ENCODE results near the gene SLC22A14. TPM values are rescaled to one million over a fixed set of nuclear protein-coding genes. Genes with fewer than 3 reads are reported as not detected.

Gene SLC22A14
- total and polyA plus RNA-seq, 2 donors (not counting 3 experiments of a cell fraction or from before 2014, with no cell fraction given), result not detected

DNA sequence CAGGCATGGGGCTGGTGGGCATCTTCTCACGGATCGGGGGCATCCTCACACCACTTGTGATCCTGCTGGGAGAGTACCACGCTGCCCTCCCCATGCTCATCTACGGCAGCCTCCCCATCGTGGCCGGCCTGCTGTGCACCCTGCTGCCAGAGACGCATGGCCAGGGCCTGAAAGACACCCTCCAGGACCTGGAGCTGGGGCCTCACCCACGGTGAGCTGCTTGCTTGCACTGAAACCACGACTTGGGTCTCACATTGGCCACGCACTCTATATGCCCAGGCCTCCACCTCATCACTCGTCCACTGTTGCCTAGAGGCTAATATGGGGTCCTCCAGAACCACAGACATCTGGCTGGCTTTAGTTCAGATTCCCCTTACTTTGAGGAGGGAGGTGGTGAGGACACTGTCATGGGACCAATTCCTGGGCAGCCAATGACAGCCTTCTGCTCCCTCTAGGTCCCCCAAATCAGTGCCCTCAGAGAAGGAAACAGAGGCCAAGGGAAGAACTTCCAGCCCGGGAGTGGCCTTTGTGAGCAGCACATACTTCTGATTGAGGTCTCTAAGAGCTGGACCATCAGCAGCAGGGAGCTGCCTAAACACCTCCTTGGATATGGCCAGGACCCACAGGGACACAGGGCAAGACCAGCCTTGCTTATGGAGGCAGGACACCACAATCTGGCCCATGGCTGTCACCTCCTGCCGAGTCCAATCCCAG, 5.0 kb upstream of the SLC22A14 start:
- Histone ChIP-seq H3K4me1 (ENCODE audit: control insufficient read depth, extremely low read depth, insufficient read depth, low read length) (no peaks in the 10 kb centered on the region), H2AFZ (ENCODE audit: low read depth, low read length) (no peak overlapping the region), H3K36me3 (ENCODE audit: control insufficient read depth in 2 of 2, extremely low read depth in 1 of 2, insufficient read depth in 2 of 2, low read length in 2 of 2) (no peaks in the 10 kb centered on the region), H3K27ac (ENCODE audit: insufficient read depth, low read depth, low read length) (no peak overlapping the region), H4K20me1 (replicated peaks; ENCODE audit: control insufficient read depth, extremely low read depth, insufficient read depth, low read length) (no peaks in the 10 kb centered on the region), H3K27me3 (ENCODE audit: control insufficient read depth in 2 of 2, insufficient read depth in 2 of 2, low read length in 2 of 2) (no peaks in the 10 kb centered on the region), H3K9ac (replicated peaks; ENCODE audit: extremely low read depth, insufficient read depth, low read length) (no peak overlapping the region), H3K79me2 (ENCODE audit: control insufficient read depth, insufficient read depth, low read length) (no peaks in the 10 kb centered on the region), H3K9me3 (replicated peaks; ENCODE audit: control insufficient read depth, insufficient read depth, low read length) (no peaks in the 10 kb centered on the region), H3K4me2 (ENCODE audit: insufficient read depth, low read length) (no peak overlapping the region), H3K4me3 (replicated peaks in 1 of 3; ENCODE audit: insufficient read depth in 1 of 3, low read depth in 1 of 3, low read length in 3 of 3) (no peak overlapping the region), H3K9me1 (replicated peaks; ENCODE audit: control insufficient read depth, extremely low read depth, insufficient read depth, low read length) (no peaks in the 10 kb centered on the region)
- TF ChIP-seq JUN (IDR thresholded peaks at IDR 0.05; ENCODE audit: borderline replicate concordance, insufficient read depth, insufficient read length, low read depth) (no peak), POLR2A (IDR thresholded peaks at IDR 0.05; ENCODE audit: low read depth, low read length) (no peak), GATA2 (IDR thresholded peaks at IDR 0.05; ENCODE audit: insufficient read depth, insufficient read length, low read depth, low read length) (no peak), POLR2AphosphoS5 (IDR thresholded peaks at IDR 0.05; ENCODE audit: insufficient read depth, low read depth, low read length) (no peak), EZH2 (IDR thresholded peaks at IDR 0.05; ENCODE audit: borderline replicate concordance, low read depth, low read length, severe bottlenecking) (no peak), FOS (IDR thresholded peaks at IDR 0.05; ENCODE audit: borderline replicate concordance, insufficient read depth, low read length) (no peak), MYC (IDR thresholded peaks at IDR 0.05; ENCODE audit: low read depth, low read length) (no peak)
- TF ChIP-seq, protein P1, sequence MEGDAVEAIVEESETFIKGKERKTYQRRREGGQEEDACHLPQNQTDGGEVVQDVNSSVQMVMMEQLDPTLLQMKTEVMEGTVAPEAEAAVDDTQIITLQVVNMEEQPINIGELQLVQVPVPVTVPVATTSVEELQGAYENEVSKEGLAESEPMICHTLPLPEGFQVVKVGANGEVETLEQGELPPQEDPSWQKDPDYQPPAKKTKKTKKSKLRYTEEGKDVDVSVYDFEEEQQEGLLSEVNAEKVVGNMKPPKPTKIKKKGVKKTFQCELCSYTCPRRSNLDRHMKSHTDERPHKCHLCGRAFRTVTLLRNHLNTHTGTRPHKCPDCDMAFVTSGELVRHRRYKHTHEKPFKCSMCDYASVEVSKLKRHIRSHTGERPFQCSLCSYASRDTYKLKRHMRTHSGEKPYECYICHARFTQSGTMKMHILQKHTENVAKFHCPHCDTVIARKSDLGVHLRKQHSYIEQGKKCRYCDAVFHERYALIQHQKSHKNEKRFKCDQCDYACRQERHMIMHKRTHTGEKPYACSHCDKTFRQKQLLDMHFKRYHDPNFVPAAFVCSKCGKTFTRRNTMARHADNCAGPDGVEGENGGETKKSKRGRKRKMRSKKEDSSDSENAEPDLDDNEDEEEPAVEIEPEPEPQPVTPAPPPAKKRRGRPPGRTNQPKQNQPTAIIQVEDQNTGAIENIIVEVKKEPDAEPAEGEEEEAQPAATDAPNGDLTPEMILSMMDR (IDR thresholded peaks at IDR 0.05; ENCODE audit: extremely low read depth in 1 of 2, insufficient read depth in 1 of 2, low read depth in 1 of 2, low read length in 2 of 2), result no peak
- TF ChIP-seq, protein P2, sequence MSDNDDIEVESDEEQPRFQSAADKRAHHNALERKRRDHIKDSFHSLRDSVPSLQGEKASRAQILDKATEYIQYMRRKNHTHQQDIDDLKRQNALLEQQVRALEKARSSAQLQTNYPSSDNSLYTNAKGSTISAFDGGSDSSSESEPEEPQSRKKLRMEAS (IDR thresholded peaks at IDR 0.05; ENCODE audit: insufficient read depth, insufficient read length), result no peak
- BruUV-seq (replicated peaks), result no TSS peak
- intact Hi-C loops (cut with micrococcal nuclease) (no loop called here), dilution Hi-C loops (cut with MboI; ENCODE audit: extremely low pct_ligation_motif_present, low sequenced_read_pairs) (no loop called here)
- FAIRE-seq, result no peak
- POLR2A ChIA-PET, result no interaction called here
- CTCF ChIA-PET, result no interaction called here
- no peak for DNase-seq (ENCODE audit: low read depth, low spot score)

Data from endothelial cell of umbilical vein (primary cell).